Activated T-cell treated with anti-CD3 and anti-CD28 coated beads, Interleukin-2, amount 50 U/mL, for 4 hours (primary cell): ENCODE data around the gene SDK2. TPM values are rescaled to one million over a fixed set of nuclear protein-coding genes. Genes with fewer than 3 reads are reported as not detected.

Source experiments
- ATAC-seq, 2 donors: fragments of 200-7000 bp; cut with Tn5 transposase; one replicate each; pipeline ENCODE4 v1.10.0; 2021
- DNase-seq: peaks from one replicate; pipeline ENCODE4 v3.0.0-alpha.2; 2020
- H3K27me3 Mint-ChIP-seq: one replicate; pipeline ENCODE4 v1.8.0; 2021; ENCODE audit warnings: low read depth, mixed read lengths
- H3K36me3 Mint-ChIP-seq: one replicate; pipeline ENCODE4 v1.8.0; 2022; ENCODE audit warnings: mixed read lengths; ENCODE audit not compliant: insufficient read depth
- H3K4me1 Mint-ChIP-seq: one replicate; pipeline ENCODE4 v1.8.0; 2021; ENCODE audit warnings: low read depth, mixed read lengths
- H3K4me3 Mint-ChIP-seq: one replicate; pipeline ENCODE4 v1.8.0; 2021; ENCODE audit warnings: mild to moderate bottlenecking, moderate library complexity, mixed read lengths
- H3K9me3 Mint-ChIP-seq: one replicate; pipeline ENCODE4 v1.8.0; 2021; ENCODE audit warnings: mixed read lengths
- total RNA-seq, 3 donors: library from RNA; stranded (reverse); gene quantifications; one replicate each; pipeline ENCODE4 v1.2.1, GENCODE V29; 2021

The SDK2 gene
- total RNA-seq, 3 donors from 2014 or later, result 0.08 to 0.20 (median 0.08) TPM

- H3K27me3 Mint-ChIP-seq, result no peaks in the 10 kb centered on the region
- no peak overlapping the region for H3K4me3 Mint-ChIP-seq
- ATAC-seq (no peak), DNase-seq (no peak)
- H3K9me3 Mint-ChIP-seq, result no peaks in the 10 kb centered on the region
- H3K4me1 Mint-ChIP-seq, result no peaks in the 10 kb centered on the region
- no peaks in the 10 kb centered on the region for H3K36me3 Mint-ChIP-seq
Observed at GRCh38 chr17:73348018-73348828, 296.0 kb downstream of the SDK2 start.

DNA sequence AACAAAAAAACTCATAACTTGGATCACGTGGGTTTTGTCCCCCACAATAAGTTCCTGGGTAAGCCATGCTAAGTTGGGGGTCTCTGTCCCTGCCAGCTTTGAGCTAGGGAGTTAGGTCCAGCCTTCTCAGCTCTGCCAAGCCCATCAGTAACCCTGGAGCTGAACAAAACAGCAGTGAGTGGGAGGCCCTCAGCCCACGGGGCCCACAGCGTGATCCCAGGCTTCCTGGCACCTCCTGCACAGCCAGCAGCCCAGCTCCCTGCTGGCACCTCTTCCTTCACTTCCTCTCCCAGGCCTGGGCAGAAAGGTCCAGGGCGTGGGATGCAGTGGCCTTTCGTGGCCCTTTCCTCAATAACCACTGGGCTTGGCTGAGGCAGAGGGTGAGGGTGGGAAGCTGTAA, 296.9 kb downstream of the SDK2 start:
- Mint-ChIP-seq H3K27me3 (no peaks in the 10 kb centered on the region), H3K4me1 (no peaks in the 10 kb centered on the region), H3K36me3 (no peaks in the 10 kb centered on the region), H3K4me3 (no peak overlapping the region), H3K9me3 (no peaks in the 10 kb centered on the region)
- ATAC-seq, result no peak
- no peak for DNase-seq

- ATAC-seq (no peak), DNase-seq (no peak)
- H3K9me3 Mint-ChIP-seq, result no peaks in the 10 kb centered on the region
- H3K27me3 Mint-ChIP-seq, result no peaks in the 10 kb centered on the region
- H3K4me1 Mint-ChIP-seq, result no peaks in the 10 kb centered on the region
- no peaks in the 10 kb centered on the region for H3K36me3 Mint-ChIP-seq
- no peak overlapping the region for H3K4me3 Mint-ChIP-seq
Observed at GRCh38 chr17:73346501-73347162, 297.6 kb downstream of the SDK2 start.

GRCh38 chr17:73343739-73344454, 300.3 kb downstream of the SDK2 start:
- no peak overlapping the region for H3K4me3 Mint-ChIP-seq
- no peaks in the 10 kb centered on the region for H3K9me3 Mint-ChIP-seq
- ATAC-seq (no peak), DNase-seq (no peak)
- no peaks in the 10 kb centered on the region for H3K4me1 Mint-ChIP-seq
- no peaks in the 10 kb centered on the region for H3K36me3 Mint-ChIP-seq
- H3K27me3 Mint-ChIP-seq, result no peaks in the 10 kb centered on the region

GRCh38 chr17:73343168-73343634, 301.0 kb downstream of the SDK2 start:
- DNase-seq (no peak), ATAC-seq (no peak)
- no peaks in the 10 kb centered on the region for H3K36me3 Mint-ChIP-seq
- no peaks in the 10 kb centered on the region for H3K27me3 Mint-ChIP-seq
- no peaks in the 10 kb centered on the region for H3K4me1 Mint-ChIP-seq
- no peaks in the 10 kb centered on the region for H3K9me3 Mint-ChIP-seq
- H3K4me3 Mint-ChIP-seq, result no peak overlapping the region

GRCh38 chr17:73342541-73343167, 301.6 kb downstream of the SDK2 start:
- Mint-ChIP-seq H3K9me3 (no peaks in the 10 kb centered on the region), H3K27me3 (no peaks in the 10 kb centered on the region), H3K36me3 (no peaks in the 10 kb centered on the region), H3K4me1 (no peaks in the 10 kb centered on the region), H3K4me3 (no peak overlapping the region)
- DNase-seq, result no peak
- no peak for ATAC-seq

DNA sequence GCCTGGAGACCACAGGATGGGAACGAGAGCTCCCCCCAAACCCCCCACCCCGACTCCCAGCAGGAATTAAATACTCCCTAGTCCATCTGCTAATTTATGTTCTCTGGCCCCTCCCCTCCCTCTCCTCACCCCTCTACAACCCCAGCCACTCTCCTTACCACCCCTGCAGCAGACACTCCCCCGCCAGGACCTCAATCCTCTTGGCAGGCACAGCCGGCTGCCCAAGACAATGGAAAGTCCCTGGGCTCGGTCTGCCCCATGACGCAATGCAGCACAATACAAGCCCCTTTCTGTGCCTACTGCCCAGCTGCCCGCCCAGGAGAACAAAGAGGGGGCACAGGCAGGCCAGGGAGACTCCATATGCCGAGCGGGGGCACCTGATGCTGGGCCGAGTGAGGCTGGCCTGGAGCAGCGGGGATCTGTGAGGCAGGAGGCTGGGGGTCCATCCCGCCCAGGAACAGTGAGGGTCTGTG, 302.2 kb downstream of the SDK2 start:
- Mint-ChIP-seq H3K36me3 (no peaks in the 10 kb centered on the region), H3K4me1 (no peaks in the 10 kb centered on the region), H3K27me3 (no peaks in the 10 kb centered on the region), H3K4me3 (no peak overlapping the region), H3K9me3 (no peaks in the 10 kb centered on the region)
- no peak for DNase-seq
- ATAC-seq, result no peak

- no peaks in the 10 kb centered on the region for H3K27me3 Mint-ChIP-seq
- H3K4me1 Mint-ChIP-seq, result no peaks in the 10 kb centered on the region
- no peak for DNase-seq
- H3K36me3 Mint-ChIP-seq, result no peaks in the 10 kb centered on the region
- no peak overlapping the region for H3K4me3 Mint-ChIP-seq
- ATAC-seq, result no peak
- H3K9me3 Mint-ChIP-seq, result no peaks in the 10 kb centered on the region
Observed at GRCh38 chr17:73341350-73342049, 302.7 kb downstream of the SDK2 start.

GRCh38 chr17:73340093-73340596, 304.1 kb downstream of the SDK2 start:
- H3K27me3 Mint-ChIP-seq, result no peaks in the 10 kb centered on the region
- DNase-seq (no peak), ATAC-seq (no peak)
- no peaks in the 10 kb centered on the region for H3K9me3 Mint-ChIP-seq
- H3K4me1 Mint-ChIP-seq, result no peaks in the 10 kb centered on the region
- H3K4me3 Mint-ChIP-seq, result no peak overlapping the region
- no peaks in the 10 kb centered on the region for H3K36me3 Mint-ChIP-seq

DNA sequence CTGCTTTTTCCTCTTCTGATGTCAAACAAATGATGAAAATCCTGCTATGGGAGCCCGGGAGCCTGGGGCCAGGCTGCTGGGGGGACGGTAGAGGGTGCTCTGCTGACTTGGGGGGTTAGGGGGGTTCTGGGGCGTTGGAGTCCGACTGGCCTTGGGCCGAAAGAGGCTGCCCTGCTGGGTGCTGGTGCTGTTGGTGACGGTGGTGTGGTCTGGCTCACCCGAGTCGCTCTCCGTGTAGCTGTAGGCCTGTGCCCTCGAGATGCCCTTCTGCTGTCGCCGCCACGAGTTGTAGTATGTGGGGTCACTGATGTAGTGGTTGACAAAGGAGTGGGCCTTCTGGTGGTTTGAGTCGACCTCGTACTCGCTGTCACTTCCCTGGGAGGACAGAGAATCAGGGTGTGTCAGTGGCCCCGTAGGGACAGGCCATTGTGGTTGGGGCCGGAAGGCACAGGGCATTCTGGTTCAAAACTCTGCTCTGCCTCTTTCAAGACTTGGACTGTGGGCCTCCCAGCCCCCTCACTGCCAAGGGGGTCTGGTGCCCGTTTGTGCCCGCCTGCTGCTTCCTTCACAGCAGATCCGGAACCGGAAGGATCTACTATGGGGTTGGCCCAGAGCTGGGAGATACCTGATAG, 305.6 kb downstream of the SDK2 start:
- no peak for DNase-seq
- no peak for ATAC-seq
- Mint-ChIP-seq H3K27me3 (no peaks in the 10 kb centered on the region), H3K9me3 (no peaks in the 10 kb centered on the region), H3K4me3 (no peak overlapping the region), H3K4me1 (no peaks in the 10 kb centered on the region), H3K36me3 (no peaks in the 10 kb centered on the region)

- Mint-ChIP-seq H3K9me3 (no peaks in the 10 kb centered on the region), H3K36me3 (no peaks in the 10 kb centered on the region), H3K4me3 (no peak overlapping the region), H3K4me1 (no peaks in the 10 kb centered on the region), H3K27me3 (no peaks in the 10 kb centered on the region)
- ATAC-seq (no peak), DNase-seq (no peak)
Observed at GRCh38 chr17:73338050-73338521, 306.2 kb downstream of the SDK2 start.

DNA sequence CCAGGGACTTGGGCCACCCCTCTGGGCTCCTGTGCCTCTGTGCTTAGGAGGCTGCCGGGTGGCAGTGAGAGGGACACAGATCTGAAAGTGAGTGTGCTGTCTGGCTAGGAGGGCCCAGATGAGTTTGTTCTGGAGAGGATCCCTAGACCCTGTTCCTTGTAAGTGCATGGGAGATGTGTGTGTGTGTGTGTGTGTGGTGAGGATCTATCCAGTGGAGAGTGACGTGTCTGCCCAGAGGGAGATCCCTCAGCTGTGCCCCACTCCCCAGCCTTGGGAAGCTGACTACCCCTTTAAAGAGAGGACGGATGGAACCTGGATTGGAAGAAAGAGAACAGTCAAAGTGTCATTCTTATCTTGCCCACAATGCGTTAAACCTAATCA, 306.9 kb downstream of the SDK2 start:
- H3K27me3 Mint-ChIP-seq, result no peaks in the 10 kb centered on the region
- ATAC-seq (no peak), DNase-seq (no peak)
- H3K36me3 Mint-ChIP-seq, result no peaks in the 10 kb centered on the region
- H3K4me1 Mint-ChIP-seq, result no peaks in the 10 kb centered on the region
- no peaks in the 10 kb centered on the region for H3K9me3 Mint-ChIP-seq
- H3K4me3 Mint-ChIP-seq, result no peak overlapping the region
